ENCODE measurements around the gene TALDO1.

DNA sequence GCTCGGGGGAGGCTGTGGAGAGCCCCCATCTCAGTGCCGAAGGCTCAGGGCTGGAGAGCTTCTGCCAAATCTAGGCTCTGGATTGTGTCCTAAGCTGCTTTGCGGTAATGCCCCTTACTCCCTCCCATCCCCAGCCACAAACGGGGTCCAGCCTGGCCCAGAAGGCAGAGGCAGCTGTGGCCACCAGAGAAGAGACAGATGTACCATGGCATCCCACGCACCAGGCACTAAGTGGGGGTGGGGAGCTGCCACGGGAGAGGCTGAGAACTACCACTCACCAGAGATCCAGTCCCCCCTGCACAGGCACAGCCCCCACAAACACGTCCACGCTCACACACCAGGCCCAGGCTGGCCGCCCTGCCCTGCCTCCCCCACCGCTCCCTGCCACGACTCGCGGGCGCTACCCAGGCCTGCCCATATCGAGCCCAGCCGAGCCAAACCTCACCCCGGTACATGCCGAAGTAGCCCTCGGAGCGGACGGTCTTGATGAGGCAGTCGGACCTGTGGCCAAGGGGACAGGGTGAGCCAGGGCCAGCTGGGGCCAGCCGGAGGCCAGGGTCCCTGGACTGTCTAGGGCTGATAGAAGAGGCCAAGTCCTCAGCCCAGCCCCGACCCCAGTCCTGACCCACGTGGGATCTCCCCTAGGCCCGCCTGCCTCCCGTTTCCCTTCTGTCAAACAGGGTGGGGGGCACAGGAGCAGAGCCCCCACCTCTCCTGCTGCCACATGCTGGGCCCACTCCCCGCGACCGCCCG lies 46.9 kb downstream of the TALDO1 start:
- TF ChIP-seq, protein P1, sequence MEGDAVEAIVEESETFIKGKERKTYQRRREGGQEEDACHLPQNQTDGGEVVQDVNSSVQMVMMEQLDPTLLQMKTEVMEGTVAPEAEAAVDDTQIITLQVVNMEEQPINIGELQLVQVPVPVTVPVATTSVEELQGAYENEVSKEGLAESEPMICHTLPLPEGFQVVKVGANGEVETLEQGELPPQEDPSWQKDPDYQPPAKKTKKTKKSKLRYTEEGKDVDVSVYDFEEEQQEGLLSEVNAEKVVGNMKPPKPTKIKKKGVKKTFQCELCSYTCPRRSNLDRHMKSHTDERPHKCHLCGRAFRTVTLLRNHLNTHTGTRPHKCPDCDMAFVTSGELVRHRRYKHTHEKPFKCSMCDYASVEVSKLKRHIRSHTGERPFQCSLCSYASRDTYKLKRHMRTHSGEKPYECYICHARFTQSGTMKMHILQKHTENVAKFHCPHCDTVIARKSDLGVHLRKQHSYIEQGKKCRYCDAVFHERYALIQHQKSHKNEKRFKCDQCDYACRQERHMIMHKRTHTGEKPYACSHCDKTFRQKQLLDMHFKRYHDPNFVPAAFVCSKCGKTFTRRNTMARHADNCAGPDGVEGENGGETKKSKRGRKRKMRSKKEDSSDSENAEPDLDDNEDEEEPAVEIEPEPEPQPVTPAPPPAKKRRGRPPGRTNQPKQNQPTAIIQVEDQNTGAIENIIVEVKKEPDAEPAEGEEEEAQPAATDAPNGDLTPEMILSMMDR (conservative IDR thresholded peaks at IDR 0.05): no peak
- no peak for TF ChIP-seq EZH2 (IDR thresholded peaks at IDR 0.05; ENCODE audit: low read depth)

Measured in PC-9 (cell line).